Osteocyte (in vitro differentiated cells): Measurements from ENCODE around the gene TUBG1. TPM values are rescaled to one million over a fixed set of nuclear protein-coding genes. Genes with fewer than 3 reads are reported as not detected.

ENCODE experiments used
- DNase-seq: peaks from one replicate; pipeline ENCODE4 v3.0.0; 2021; ENCODE audit warnings: mixed read lengths; ENCODE audit not compliant: unreplicated experiment; ENCODE audit errors: extremely low spot score
- H3K27ac Mint-ChIP-seq: one replicate; pipeline ENCODE4 v1.8.0; 2021; ENCODE audit warnings: mild to moderate bottlenecking, mixed read lengths; ENCODE audit not compliant: unreplicated experiment
- H3K27me3 Mint-ChIP-seq: one replicate; pipeline ENCODE4 v1.8.0; 2021; ENCODE audit warnings: mixed read lengths; ENCODE audit not compliant: unreplicated experiment
- H3K36me3 Mint-ChIP-seq: one replicate; pipeline ENCODE4 v1.8.0; 2021; ENCODE audit warnings: mixed read lengths; ENCODE audit not compliant: unreplicated experiment
- H3K4me1 Mint-ChIP-seq: one replicate; pipeline ENCODE4 v1.8.0; 2021; ENCODE audit warnings: mixed read lengths; ENCODE audit not compliant: unreplicated experiment
- H3K4me3 Mint-ChIP-seq: one replicate; pipeline ENCODE4 v1.8.0; 2021; ENCODE audit warnings: mild to moderate bottlenecking, moderate library complexity, mixed read lengths; ENCODE audit not compliant: unreplicated experiment
- H3K9me3 Mint-ChIP-seq: one replicate; pipeline ENCODE4 v1.8.0; 2021; ENCODE audit warnings: mixed read lengths; ENCODE audit not compliant: unreplicated experiment
- CTCF ChIP-seq: fragments of 200-600 bp; sonication (generic); IDR thresholded peaks from 2 replicates; pipeline ENCODE4 v1.5.0; 2021; ENCODE audit warnings: antibody characterized with exemption, mild to moderate bottlenecking, moderate library complexity
- total RNA-seq: library from RNA; stranded (reverse); gene quantifications from 2 replicates; pipeline ENCODE4 v1.2.1, GENCODE V29; 2021

The TUBG1 gene
- total RNA-seq, 1 donor from 2014 or later = 47.2 TPM

DNA sequence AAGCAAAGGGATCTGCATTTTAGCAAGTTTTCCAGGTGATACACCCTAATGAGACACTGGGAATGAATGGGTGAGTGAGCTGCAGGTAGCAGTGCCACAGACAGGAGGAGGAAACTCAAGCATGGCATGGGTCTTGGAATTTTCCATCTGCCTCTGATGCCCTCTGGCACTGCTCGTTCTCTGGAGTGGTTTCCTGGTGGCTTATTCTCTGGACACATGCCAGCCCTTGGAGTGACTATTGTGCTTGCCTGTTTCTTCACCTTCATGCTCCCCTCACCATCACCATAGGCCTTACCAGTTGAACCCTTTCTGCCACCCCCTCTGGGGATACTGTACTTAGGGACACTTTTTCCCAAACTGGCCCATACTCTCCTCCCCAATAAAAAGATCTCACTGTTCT lies 45.9 kb upstream of the TUBG1 start:
- no peak for TF ChIP-seq CTCF
- Mint-ChIP-seq H3K4me1 (peaks cover 43% of the 10 kb centered on the region), H3K9me3 (no peaks in the 10 kb centered on the region), H3K27me3 (no peaks in the 10 kb centered on the region), H3K4me3 (peak overlapping the region; percentile 88), H3K36me3 (peaks cover 2% of the 10 kb centered on the region), H3K27ac (peak overlapping the region; percentile 65)
- DNase-seq = no peak

DNA sequence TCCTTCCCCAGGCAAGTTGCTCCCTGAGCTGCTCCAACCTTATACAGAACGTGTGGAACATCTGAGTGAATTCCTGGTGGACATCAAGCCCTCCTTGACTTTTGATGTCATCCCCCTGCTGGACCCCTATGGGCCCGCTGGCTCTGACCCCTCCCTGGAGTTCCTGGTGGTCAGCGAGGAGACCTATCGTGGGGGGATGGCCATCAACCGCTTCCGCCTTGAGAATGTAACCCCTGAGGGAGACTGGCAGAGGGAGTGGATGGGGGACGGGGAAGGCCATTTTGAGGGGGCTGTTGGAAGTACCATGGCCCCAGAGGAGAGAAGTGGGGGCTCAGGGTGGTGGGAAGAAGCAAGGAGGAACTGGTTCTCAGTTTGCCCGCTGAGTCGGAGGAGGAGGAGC lies 45.5 kb upstream of the TUBG1 start:
- Mint-ChIP-seq H3K36me3 (peaks cover 2% of the 10 kb centered on the region), H3K27me3 (no peaks in the 10 kb centered on the region), H3K4me3 (peak overlapping the region; percentile 88), H3K4me1 (peaks cover 43% of the 10 kb centered on the region), H3K9me3 (no peaks in the 10 kb centered on the region), H3K27ac (peak overlapping the region; percentile 65)
- DNase-seq = no peak
- TF ChIP-seq CTCF = no peak

DNA sequence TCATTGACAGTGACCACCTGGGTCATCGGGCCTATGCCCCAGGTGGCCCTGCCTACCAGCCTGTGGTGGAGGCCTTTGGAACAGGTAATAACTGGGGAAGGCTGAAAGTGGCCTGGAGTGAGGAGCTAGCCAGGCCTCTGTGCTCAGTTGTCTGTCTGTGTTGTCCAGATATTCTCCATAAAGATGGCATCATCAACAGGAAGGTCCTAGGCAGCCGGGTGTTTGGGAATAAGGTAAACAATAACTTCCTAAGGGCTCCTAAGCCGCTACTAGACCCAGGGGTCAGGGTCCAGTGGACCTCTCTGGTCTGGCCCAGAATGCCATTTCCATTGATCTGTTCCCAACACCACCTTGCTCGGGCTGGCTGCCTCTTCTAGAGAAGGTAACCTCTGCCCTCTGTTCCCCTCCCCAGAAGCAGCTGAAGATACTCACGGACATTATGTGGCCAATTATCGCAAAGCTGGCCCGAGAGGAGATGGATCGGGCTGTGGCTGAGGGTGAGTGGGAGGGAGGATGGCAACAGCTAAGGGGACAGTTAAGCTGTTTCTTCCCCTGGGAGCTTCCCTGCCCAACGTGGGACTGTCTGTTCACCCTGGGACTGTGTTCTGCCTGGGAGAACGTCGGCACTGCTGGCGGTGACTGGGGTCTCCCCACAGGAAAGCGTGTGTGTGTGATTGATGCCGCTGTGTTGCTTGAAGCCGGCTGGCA lies 44.5 kb upstream of the TUBG1 start:
- no peaks in the 10 kb centered on the region for H3K9me3 Mint-ChIP-seq
- no peak for DNase-seq
- H3K4me1 Mint-ChIP-seq = peaks cover 41% of the 10 kb centered on the region
- H3K27ac Mint-ChIP-seq = no peak overlapping the region
- H3K27me3 Mint-ChIP-seq = no peaks in the 10 kb centered on the region
- no peak for TF ChIP-seq CTCF
- H3K4me3 Mint-ChIP-seq = no peak overlapping the region
- peaks cover 7% of the 10 kb centered on the region for H3K36me3 Mint-ChIP-seq

GRCh38 chr17:42565523-42566214 lies 43.8 kb upstream of the TUBG1 start:
- TF ChIP-seq CTCF = no peak
- peak overlapping the region; percentile 22 for H3K4me3 Mint-ChIP-seq
- peaks cover 37% of the 10 kb centered on the region for H3K4me1 Mint-ChIP-seq
- H3K9me3 Mint-ChIP-seq = no peaks in the 10 kb centered on the region
- no peaks in the 10 kb centered on the region for H3K27me3 Mint-ChIP-seq
- DNase-seq = no peak
- H3K27ac Mint-ChIP-seq = peak overlapping the region; percentile 92
- H3K36me3 Mint-ChIP-seq = peaks cover 10% of the 10 kb centered on the region

DNA sequence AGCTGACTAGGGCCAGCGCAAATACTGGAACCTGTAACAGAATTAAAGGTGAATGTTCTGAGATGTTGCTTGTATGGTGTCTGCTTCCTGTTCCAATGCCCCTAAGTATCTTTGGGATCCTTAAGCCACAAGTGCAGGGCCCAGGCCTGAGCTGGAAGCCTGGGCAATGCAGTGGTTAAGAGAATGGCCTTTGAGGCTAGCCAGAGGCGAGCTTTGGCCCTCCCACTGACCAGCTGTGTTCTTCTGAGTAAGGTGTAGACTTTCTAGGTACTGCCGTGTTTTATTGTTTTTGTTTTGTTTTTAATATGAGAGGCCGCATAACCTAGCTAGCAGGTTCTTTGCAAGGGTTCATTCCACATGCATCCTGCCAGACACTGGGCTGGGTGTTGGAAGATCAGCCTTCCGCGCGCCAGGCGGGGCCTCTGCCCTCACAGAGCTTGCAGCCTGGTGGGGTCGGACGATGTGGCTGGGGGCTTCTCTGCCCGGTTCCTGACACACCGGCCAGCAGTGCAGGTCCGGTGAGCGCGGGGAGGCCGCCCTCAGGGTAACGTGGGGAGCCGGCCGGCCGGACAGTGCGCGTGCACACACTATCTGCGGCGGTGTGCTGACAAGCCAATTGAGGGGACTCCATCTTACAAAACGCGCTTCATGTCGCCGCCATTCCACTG lies 43.1 kb upstream of the TUBG1 start:
- H3K4me1 Mint-ChIP-seq = peaks cover 36% of the 10 kb centered on the region
- H3K27me3 Mint-ChIP-seq = no peaks in the 10 kb centered on the region
- no peak for DNase-seq
- no peaks in the 10 kb centered on the region for H3K9me3 Mint-ChIP-seq
- TF ChIP-seq CTCF = no peak
- peak overlapping the region; percentile 91 for H3K4me3 Mint-ChIP-seq
- peaks cover 15% of the 10 kb centered on the region for H3K36me3 Mint-ChIP-seq
- peak overlapping the region; percentile 92 for H3K27ac Mint-ChIP-seq
